Astrocyte of the hippocampus (primary cell): ENCODE results near the gene PAX8.

Experiments
- DNase-seq: peaks from one replicate; pipeline ENCODE4 v3.0.0; 2011; ENCODE audit warnings: low read depth, low spot score

The PAX8 gene

GRCh38 chr2:113220970-113221708 is 57.6 kb downstream of the PAX8 start:
- no peak for DNase-seq

- DNase-seq, result peak; percentile 56
These were observed 58.7 kb downstream of the PAX8 start for GRCh38 chr2:113219889-113220641.

GRCh38 chr2:113219525-113219888 is 59.2 kb downstream of the PAX8 start:
- no peak for DNase-seq

GRCh38 chr2:113219092-113219441 is 59.7 kb downstream of the PAX8 start:
- no peak for DNase-seq

- DNase-seq, result peak; percentile 60
These were observed 60.2 kb downstream of the PAX8 start for GRCh38 chr2:113218283-113219091.

GRCh38 chr2:113217455-113218282 is 61.1 kb downstream of the PAX8 start:
- DNase-seq, result peak; percentile 50

- peak; percentile 47 for DNase-seq
These were observed 61.7 kb downstream of the PAX8 start for GRCh38 chr2:113216891-113217454.

GRCh38 chr2:113216321-113216720 is 62.4 kb downstream of the PAX8 start:
- no peak for DNase-seq

- DNase-seq, result no peak
These were observed 63.7 kb downstream of the PAX8 start for GRCh38 chr2:113215056-113215455.

GRCh38 chr2:113214141-113214540 is 64.6 kb downstream of the PAX8 start:
- DNase-seq, result no peak

GRCh38 chr2:113213061-113213930 is 65.4 kb downstream of the PAX8 start:
- DNase-seq, result no peak

- DNase-seq, result peak; percentile 58
These were observed 66.3 kb downstream of the PAX8 start for GRCh38 chr2:113212245-113213060.

- peak; percentile 83 for DNase-seq
These were observed 67.3 kb downstream of the PAX8 start for GRCh38 chr2:113211226-113212105.

GRCh38 chr2:113209646-113210171 is 69.0 kb downstream of the PAX8 start:
- no peak for DNase-seq

- DNase-seq, result peak; percentile 62
These were observed 69.6 kb downstream of the PAX8 start for GRCh38 chr2:113209011-113209645.

- DNase-seq, result no peak
These were observed 70.3 kb downstream of the PAX8 start for GRCh38 chr2:113208396-113208795.

GRCh38 chr2:113207021-113207420 is 71.7 kb downstream of the PAX8 start:
- no peak for DNase-seq

- DNase-seq, result no peak
These were observed 72.5 kb downstream of the PAX8 start for GRCh38 chr2:113206251-113206650.
